ENCODE measurements around the gene RASA3. TPM values are rescaled to one million over a fixed set of nuclear protein-coding genes. Genes with fewer than 3 reads are reported as not detected.
"Not testable (repeated sequence)": the region's sequence is repeated elsewhere in the genome, so short reads cannot be mapped to it uniquely, and the experiment has no call there.

Gene RASA3
- total RNA-seq, 1 donor from 2014 or later, result 2.6 TPM

GRCh38 chr13:114114006-114114640 is 18.3 kb downstream of the RASA3 start:
- DNase-seq (ENCODE audit: low read depth) (no peak), FAIRE-seq (no peak)
- no peak overlapping the region for H3K4me3 ChIP-seq (ENCODE audit: low read depth, low read length)
- H3K36me3 ChIP-seq (ENCODE audit: control insufficient read depth, insufficient read depth, low read length), result no peaks in the 10 kb centered on the region
- no peaks in the 10 kb centered on the region for H3K27me3 ChIP-seq (ENCODE audit: control insufficient read depth, insufficient read depth, low read length)
- TF ChIP-seq CTCF (IDR thresholded peaks at IDR 0.05; ENCODE audit: insufficient read depth, low read length, severe bottlenecking), result no peak

- H3K27me3 ChIP-seq (ENCODE audit: control insufficient read depth, insufficient read depth, low read length); H3K36me3 ChIP-seq (ENCODE audit: control insufficient read depth, insufficient read depth, low read length); FAIRE-seq; DNase-seq (ENCODE audit: low read depth); H3K4me3 ChIP-seq (ENCODE audit: low read depth, low read length): not testable (repeated sequence)
These were observed 19.0 kb downstream of the RASA3 start for GRCh38 chr13:114113395-114113794.

GRCh38 chr13:114112826-114113322 is 19.5 kb downstream of the RASA3 start:
- TF ChIP-seq CTCF (IDR thresholded peaks at IDR 0.05; ENCODE audit: insufficient read depth, low read length, severe bottlenecking), result no peak
- no peaks in the 10 kb centered on the region for H3K27me3 ChIP-seq (ENCODE audit: control insufficient read depth, insufficient read depth, low read length)
- H3K4me3 ChIP-seq (ENCODE audit: low read depth, low read length), result no peak overlapping the region
- H3K36me3 ChIP-seq (ENCODE audit: control insufficient read depth, insufficient read depth, low read length), result no peaks in the 10 kb centered on the region
- FAIRE-seq, result no peak
- no peak for DNase-seq (ENCODE audit: low read depth)

GRCh38 chr13:114112231-114112825 is 20.1 kb downstream of the RASA3 start:
- H3K27me3 ChIP-seq (ENCODE audit: control insufficient read depth, insufficient read depth, low read length), result no peaks in the 10 kb centered on the region
- DNase-seq (ENCODE audit: low read depth), result no peak
- H3K36me3 ChIP-seq (ENCODE audit: control insufficient read depth, insufficient read depth, low read length), result no peaks in the 10 kb centered on the region
- no peak overlapping the region for H3K4me3 ChIP-seq (ENCODE audit: low read depth, low read length)
- no peak for TF ChIP-seq CTCF (IDR thresholded peaks at IDR 0.05; ENCODE audit: insufficient read depth, low read length, severe bottlenecking)
- no peak for FAIRE-seq

GRCh38 chr13:114111577-114111976 is 20.8 kb downstream of the RASA3 start:
- no peak overlapping the region for H3K4me3 ChIP-seq (ENCODE audit: low read depth, low read length)
- no peak for DNase-seq (ENCODE audit: low read depth)
- H3K36me3 ChIP-seq (ENCODE audit: control insufficient read depth, insufficient read depth, low read length), result no peaks in the 10 kb centered on the region
- no peak for TF ChIP-seq CTCF (IDR thresholded peaks at IDR 0.05; ENCODE audit: insufficient read depth, low read length, severe bottlenecking)
- no peak for FAIRE-seq
- H3K27me3 ChIP-seq (ENCODE audit: control insufficient read depth, insufficient read depth, low read length), result no peaks in the 10 kb centered on the region

GRCh38 chr13:114110830-114111189 is 21.6 kb downstream of the RASA3 start:
- FAIRE-seq; H3K4me3 ChIP-seq (ENCODE audit: low read depth, low read length); H3K36me3 ChIP-seq (ENCODE audit: control insufficient read depth, insufficient read depth, low read length); DNase-seq (ENCODE audit: low read depth); H3K27me3 ChIP-seq (ENCODE audit: control insufficient read depth, insufficient read depth, low read length): not testable (repeated sequence)

All from bronchial epithelial cell (primary cell).